Activated CD4-positive, alpha-beta T cell treated with anti-CD3 and anti-CD28 coated beads, Interleukin-2, amount 50 U/mL, for 24 hours (primary cell): ENCODE data around the gene SERPINB1.
"Not testable (repeated sequence)": the region's sequence is repeated elsewhere in the genome, so short reads cannot be mapped to it uniquely, and the experiment has no call there.

Source experiments
- DNase-seq, 2 donors: peaks; one replicate each; pipeline ENCODE4 v3.0.0-alpha.2; 2020; ENCODE audit warnings: low read depth in 1 of 2, low spot score in 1 of 2

SERPINB1 gene

GRCh38 chr6:2819115-2819514 lies 22.5 kb downstream of the SERPINB1 start:
- DNase-seq = no peak

GRCh38 chr6:2818593-2818992 lies 23.1 kb downstream of the SERPINB1 start:
- no peak for DNase-seq

- no peak for DNase-seq
These were observed 23.7 kb downstream of the SERPINB1 start for GRCh38 chr6:2817903-2818443.

- no peak for DNase-seq
These were observed 25.5 kb downstream of the SERPINB1 start for GRCh38 chr6:2816158-2816557.

GRCh38 chr6:2812695-2813094 lies 29.0 kb downstream of the SERPINB1 start:
- no peak for DNase-seq

- DNase-seq = no peak
These were observed 31.5 kb downstream of the SERPINB1 start for GRCh38 chr6:2810092-2810671.

GRCh38 chr6:2809015-2809414 lies 32.6 kb downstream of the SERPINB1 start:
- no peak for DNase-seq

- no peak for DNase-seq
These were observed 34.1 kb downstream of the SERPINB1 start for GRCh38 chr6:2807342-2808090.

- DNase-seq = no peak
These were observed 35.0 kb downstream of the SERPINB1 start for GRCh38 chr6:2806644-2807043.

- DNase-seq = no peak
These were observed 36.6 kb downstream of the SERPINB1 start for GRCh38 chr6:2805031-2805430.

- no peak for DNase-seq
These were observed 37.1 kb downstream of the SERPINB1 start for GRCh38 chr6:2804516-2804915.

GRCh38 chr6:2803731-2804429 lies 37.8 kb downstream of the SERPINB1 start:
- no peak for DNase-seq

- DNase-seq = no peak
These were observed 39.1 kb downstream of the SERPINB1 start for GRCh38 chr6:2802521-2803060.

- DNase-seq = not testable (repeated sequence)
These were observed 40.0 kb downstream of the SERPINB1 start for GRCh38 chr6:2801687-2802086.

GRCh38 chr6:2800552-2801316 lies 40.9 kb downstream of the SERPINB1 start:
- no peak for DNase-seq

GRCh38 chr6:2799936-2800527 lies 41.6 kb downstream of the SERPINB1 start:
- no peak for DNase-seq

- no peak for DNase-seq
These were observed 43.0 kb downstream of the SERPINB1 start for GRCh38 chr6:2798586-2799134.

- DNase-seq = no peak
These were observed 44.1 kb downstream of the SERPINB1 start for GRCh38 chr6:2797564-2798031.

- DNase-seq = no peak
These were observed 44.8 kb downstream of the SERPINB1 start for GRCh38 chr6:2796861-2797260.

GRCh38 chr6:2795956-2796355 lies 45.7 kb downstream of the SERPINB1 start:
- no peak for DNase-seq
